Endothelial cell of umbilical vein (primary cell): ENCODE data around the gene MCTP1. TPM values are rescaled to one million over a fixed set of nuclear protein-coding genes. Genes with fewer than 3 reads are reported as not detected.

ENCODE experiments used
- BruUV-seq: library from RNA; stranded (reverse); fragments of 400-500 nt; replicated peaks from 2 replicates; lab custom pipeline; 2021; lab: Mats Ljungman, UMichigan
- CTCF ChIA-PET: fragments of 300-600, 350-600 bp; sonication (Branson Sonifier 250); formaldehyde crosslinking; loops from one replicate; lab custom pipeline; 2021; ENCODE audit warnings: antibody characterized with exemption, inconsistent platforms; lab: Charles Lee
- POLR2A ChIA-PET: fragments of 300-600, 350-600 bp; sonication (Branson Sonifier 250); formaldehyde crosslinking; loops from one replicate; lab custom pipeline; 2021; ENCODE audit warnings: antibody characterized with exemption, inconsistent platforms; lab: Charles Lee
- DNase-seq: peaks from one replicate; pipeline ENCODE4 v3.0.0-alpha.2; 2011; ENCODE audit warnings: low read depth, low spot score
- FAIRE-seq: peaks from 2 replicates; lab custom pipeline; 2011; peaks lifted over from hg19 to GRCh38; lab: Jason Lieb, UNC
- H2AFZ ChIP-seq: 2 replicates; pipeline ENCODE4 v1.6.0; 2012; ENCODE audit warnings: low read depth, low read length, control low read depth, inconsistent platforms
- H3K27ac ChIP-seq: 2 replicates; pipeline ENCODE4 v1.5.1; 2011; ENCODE audit warnings: low read depth, mild to moderate bottlenecking, control low read depth, low read length, moderate library complexity; ENCODE audit not compliant: insufficient read depth
- H3K27me3 ChIP-seq, 2 experiments: 2 replicates each; pipeline versions ENCODE4 v1.6.0 to v1.6.1; 2011; ENCODE audit warnings: low read length in 2 of 2, mixed read lengths in 1 of 2; ENCODE audit not compliant: control insufficient read depth in 2 of 2, insufficient read depth in 2 of 2
- H3K36me3 ChIP-seq, 2 experiments: 2 replicates in 1 of 2; 3 replicates in 1 of 2; pipeline ENCODE4 v1.5.1; 2011; ENCODE audit warnings: low read length in 2 of 2, mild to moderate bottlenecking in 1 of 2, moderate library complexity in 1 of 2; ENCODE audit not compliant: control insufficient read depth in 2 of 2, insufficient read depth in 2 of 2; ENCODE audit errors: extremely low read depth in 1 of 2
- H3K4me1 ChIP-seq: 3 replicates; pipeline ENCODE4 v1.5.1; 2011; ENCODE audit warnings: mild to moderate bottlenecking, low read length; ENCODE audit not compliant: control insufficient read depth, insufficient read depth; ENCODE audit errors: extremely low read depth
- H3K4me2 ChIP-seq: 2 replicates; pipeline ENCODE4 v1.6.1; 2011; ENCODE audit warnings: low read length, control low read depth, mixed read lengths; ENCODE audit not compliant: insufficient read depth
- H3K4me3 ChIP-seq, 3 experiments: fragments of 200-600 bp in 1 of 3; sonication (generic), shearing (Covaris generic) in 1 of 3; replicated peaks in 1 of 3; 2 replicates each; pipeline ENCODE4 v1.5.1; 2011 to 2016; ENCODE audit warnings: control low read depth in 3 of 3, low read length in 3 of 3, mild to moderate bottlenecking in 2 of 3, inconsistent platforms in 1 of 3, low read depth in 1 of 3, moderate library complexity in 1 of 3; ENCODE audit not compliant: insufficient read depth in 1 of 3
- H3K79me2 ChIP-seq: 2 replicates; pipeline ENCODE4 v1.6.0; 2012; ENCODE audit warnings: low read length, inconsistent platforms; ENCODE audit not compliant: control insufficient read depth, insufficient read depth
- H3K9ac ChIP-seq: replicated peaks from 2 replicates; pipeline ENCODE3; 2011; ENCODE audit warnings: low read length, control low read depth; ENCODE audit not compliant: insufficient read depth; ENCODE audit errors: extremely low read depth
- H3K9me1 ChIP-seq: replicated peaks from 3 replicates; pipeline ENCODE4 v1.6.0; 2011; ENCODE audit warnings: mild to moderate bottlenecking, low read length; ENCODE audit not compliant: control insufficient read depth, insufficient read depth; ENCODE audit errors: extremely low read depth
- H3K9me3 ChIP-seq: replicated peaks from 2 replicates; pipeline ENCODE4 v1.5.1; 2012; ENCODE audit warnings: low read length, inconsistent platforms; ENCODE audit not compliant: control insufficient read depth, insufficient read depth
- H4K20me1 ChIP-seq: replicated peaks from 2 replicates; pipeline ENCODE3; 2011; ENCODE audit warnings: mild to moderate bottlenecking, low read length; ENCODE audit not compliant: control insufficient read depth, insufficient read depth; ENCODE audit errors: extremely low read depth
- EZH2 ChIP-seq: IDR thresholded peaks from 2 replicates; pipeline ENCODE4 v1.6.1; 2012; ENCODE audit warnings: borderline replicate concordance, low read depth, mild to moderate bottlenecking, moderate library complexity, low read length, inconsistent platforms; ENCODE audit not compliant: severe bottlenecking
- FOS ChIP-seq: IDR thresholded peaks from 2 replicates; pipeline ENCODE4 v1.6.1; 2011; ENCODE audit warnings: mild to moderate bottlenecking, low read length, moderate library complexity, borderline replicate concordance; ENCODE audit not compliant: insufficient read depth
- GATA2 ChIP-seq: IDR thresholded peaks from 2 replicates; pipeline ENCODE4 v1.7.0; 2011; ENCODE audit warnings: low read depth, mild to moderate bottlenecking, moderate library complexity, mixed read lengths, low read length; ENCODE audit not compliant: insufficient read length, insufficient read depth
- JUN ChIP-seq: IDR thresholded peaks from 2 replicates; pipeline ENCODE4 v1.6.1; 2011; ENCODE audit warnings: borderline replicate concordance, low read depth; ENCODE audit not compliant: insufficient read length, insufficient read depth
- MYC ChIP-seq: IDR thresholded peaks from one replicate; pipeline ENCODE4 v1.6.1; 2011; ENCODE audit warnings: mild to moderate bottlenecking, low read depth, low read length
- POLR2A ChIP-seq: IDR thresholded peaks from 2 replicates; pipeline ENCODE4 v1.6.1; 2012; ENCODE audit warnings: low read depth, mild to moderate bottlenecking, control low read depth, low read length
- POLR2AphosphoS5 ChIP-seq: IDR thresholded peaks from 2 replicates; pipeline ENCODE4 v1.6.1; 2012; ENCODE audit warnings: low read depth, mild to moderate bottlenecking, control low read depth, low read length, moderate library complexity; ENCODE audit not compliant: insufficient read depth
- dilution Hi-C: fragments of 300-500 bp; cut with MboI; formaldehyde crosslinking; loops from one replicate; pipeline ENCODE4 v1.15.0; 2019; ENCODE audit warnings: low sequenced_read_pairs; ENCODE audit not compliant: extremely low pct_ligation_motif_present
- intact Hi-C: fragments of 100-400 bp; cut with micrococcal nuclease; formaldehyde crosslinking; loops from one replicate; pipeline ENCODE4 v1.10.0; 2022
- polyA plus RNA-seq, 4 experiments: library from polyadenylated mRNA; depleted of rRNA in 3 of 4; stranded (reverse) in 3 of 4; unstranded in 1 of 4; fragments of >200 nt; gene quantifications; 2 replicates each; pipeline versions ENCODE4 v1.2.1 to v1.2.3, GENCODE V29; 2011 to 2012; ENCODE audit warnings: missing spikeins in 1 of 4
- total RNA-seq: library from RNA; stranded (reverse); gene quantifications from 2 replicates; pipeline ENCODE4 v1.2.3, GENCODE V29; 2021
- TF ChIP-seq, protein P1 (sequence below): IDR thresholded peaks from 2 replicates; pipeline ENCODE4 v1.6.1; 2011; ENCODE audit not compliant: insufficient read depth, insufficient read length
- TF ChIP-seq, protein P2 (sequence below), 2 donors: IDR thresholded peaks; 1 replicate in 1 of 2; 2 replicates in 1 of 2; pipeline ENCODE4 v1.5.1; 2011; ENCODE audit warnings: low read length in 2 of 2, mild to moderate bottlenecking in 2 of 2, moderate library complexity in 2 of 2, control low read depth in 1 of 2, inconsistent platforms in 1 of 2, low read depth in 1 of 2; ENCODE audit not compliant: insufficient read depth in 1 of 2; ENCODE audit errors: extremely low read depth in 1 of 2

MCTP1 gene
- total and polyA plus RNA-seq, 2 donors (not counting 3 experiments of a cell fraction or from before 2014, with no cell fraction given) = 79.3 to 203 TPM

DNA sequence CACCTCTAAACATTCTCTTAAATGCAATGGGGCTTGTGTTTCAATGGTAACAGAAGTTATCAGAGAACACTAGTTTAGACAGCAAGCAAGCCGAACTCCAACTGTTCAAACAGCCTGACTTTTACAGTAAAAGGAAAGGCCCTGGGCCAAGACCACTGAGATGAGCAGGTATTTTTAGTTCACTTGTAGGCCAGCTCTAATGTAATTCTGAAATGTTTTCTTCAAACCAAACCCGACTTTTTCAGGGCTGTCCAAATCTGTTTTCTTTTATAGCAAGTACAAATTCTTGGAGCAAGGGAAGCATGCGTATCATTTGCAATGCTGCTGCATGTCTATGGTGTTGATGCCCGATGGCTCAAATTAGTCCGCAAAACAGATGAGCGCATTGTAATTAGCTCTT lies 473.6 kb downstream of the MCTP1 start:
- Histone ChIP-seq H3K9me1 (no peaks in the 10 kb centered on the region), H2AFZ (no peak overlapping the region), H3K9me3 (no peaks in the 10 kb centered on the region), H3K4me1 (no peaks in the 10 kb centered on the region), H3K4me3 (no peak overlapping the region), H3K36me3 (no peaks in the 10 kb centered on the region), H3K4me2 (no peak overlapping the region), H4K20me1 (no peaks in the 10 kb centered on the region), H3K9ac (no peak overlapping the region), H3K27me3 (no peaks in the 10 kb centered on the region), H3K79me2 (no peaks in the 10 kb centered on the region), H3K27ac (no peak overlapping the region)
- BruUV-seq = no TSS peak
- dilution Hi-C loops (no loop called here), intact Hi-C loops (no loop called here)
- ChIA-PET POLR2A (no interaction called here), CTCF (interaction anchor here (1.2 kb wide), 2 partner anchors 9 to 21 kb away, joined by 3 to 4 read pairs; no protein-coding TSS in a partner anchor)
- TF ChIP-seq POLR2A (no peak), POLR2AphosphoS5 (no peak), EZH2 (no peak), FOS (no peak), MYC (no peak), JUN (no peak), GATA2 (no peak)
- TF ChIP-seq, protein P1, sequence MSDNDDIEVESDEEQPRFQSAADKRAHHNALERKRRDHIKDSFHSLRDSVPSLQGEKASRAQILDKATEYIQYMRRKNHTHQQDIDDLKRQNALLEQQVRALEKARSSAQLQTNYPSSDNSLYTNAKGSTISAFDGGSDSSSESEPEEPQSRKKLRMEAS = no peak
- TF ChIP-seq, protein P2, sequence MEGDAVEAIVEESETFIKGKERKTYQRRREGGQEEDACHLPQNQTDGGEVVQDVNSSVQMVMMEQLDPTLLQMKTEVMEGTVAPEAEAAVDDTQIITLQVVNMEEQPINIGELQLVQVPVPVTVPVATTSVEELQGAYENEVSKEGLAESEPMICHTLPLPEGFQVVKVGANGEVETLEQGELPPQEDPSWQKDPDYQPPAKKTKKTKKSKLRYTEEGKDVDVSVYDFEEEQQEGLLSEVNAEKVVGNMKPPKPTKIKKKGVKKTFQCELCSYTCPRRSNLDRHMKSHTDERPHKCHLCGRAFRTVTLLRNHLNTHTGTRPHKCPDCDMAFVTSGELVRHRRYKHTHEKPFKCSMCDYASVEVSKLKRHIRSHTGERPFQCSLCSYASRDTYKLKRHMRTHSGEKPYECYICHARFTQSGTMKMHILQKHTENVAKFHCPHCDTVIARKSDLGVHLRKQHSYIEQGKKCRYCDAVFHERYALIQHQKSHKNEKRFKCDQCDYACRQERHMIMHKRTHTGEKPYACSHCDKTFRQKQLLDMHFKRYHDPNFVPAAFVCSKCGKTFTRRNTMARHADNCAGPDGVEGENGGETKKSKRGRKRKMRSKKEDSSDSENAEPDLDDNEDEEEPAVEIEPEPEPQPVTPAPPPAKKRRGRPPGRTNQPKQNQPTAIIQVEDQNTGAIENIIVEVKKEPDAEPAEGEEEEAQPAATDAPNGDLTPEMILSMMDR (IDR thresholded peaks at IDR 0.05; ENCODE audit: extremely low read depth in 1 of 2, insufficient read depth in 1 of 2, low read depth in 1 of 2, low read length in 2 of 2) = no peak
- DNase-seq (no peak), FAIRE-seq (no peak)
